Peyer's patch (tissue), 4 donors: Measurements from ENCODE around the gene NANOS2.

Experiments
- POLR2A ChIP-seq, 2 donors: fragments of 450-650 bp; IDR thresholded peaks; one replicate each; pipeline ENCODE4 v1.5.1; 2017; ENCODE audit warnings: antibody characterized with exemption in 2 of 2, mild to moderate bottlenecking in 2 of 2, moderate library complexity in 2 of 2
- TF ChIP-seq, protein P1 (sequence below), 6 experiments: fragments of 450-650 bp in 4 of 6; fragments of 200-600 bp in 2 of 6; sonication (generic) in 1 of 6; IDR thresholded peaks; one replicate each; pipeline ENCODE4 v1.5.1; 2017 to 2019; ENCODE audit warnings: antibody characterized with exemption in 6 of 6, mild to moderate bottlenecking in 3 of 6, moderate library complexity in 1 of 6

DNA sequence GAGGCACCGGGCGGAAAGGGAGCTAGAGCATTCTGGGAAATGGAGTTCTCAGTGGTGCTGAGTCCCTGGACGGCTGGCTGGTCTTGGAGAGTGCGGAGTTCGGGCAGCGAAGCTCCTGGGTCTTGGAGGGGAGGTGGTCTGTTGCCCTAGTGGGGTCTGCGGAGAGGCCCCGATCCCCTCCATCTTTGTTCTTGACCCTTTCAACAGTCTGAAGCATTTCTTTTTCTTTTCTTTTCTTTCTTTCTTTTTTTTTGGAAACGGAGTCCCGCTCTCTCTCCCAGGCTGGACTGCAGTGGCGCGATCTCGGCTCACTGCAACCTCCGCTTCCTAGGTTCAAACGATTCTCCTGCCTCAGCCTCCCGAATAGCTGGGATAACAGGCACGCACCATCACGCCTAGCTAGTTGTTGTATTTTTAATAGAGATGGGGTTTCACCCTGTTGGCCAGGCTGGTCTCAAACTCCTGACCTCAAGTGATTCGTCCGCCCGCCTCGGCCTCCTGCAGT lies 51.2 kb downstream of the NANOS2 start:
- no peak for TF ChIP-seq POLR2A (IDR thresholded peaks at IDR 0.05)
- TF ChIP-seq, protein P1, sequence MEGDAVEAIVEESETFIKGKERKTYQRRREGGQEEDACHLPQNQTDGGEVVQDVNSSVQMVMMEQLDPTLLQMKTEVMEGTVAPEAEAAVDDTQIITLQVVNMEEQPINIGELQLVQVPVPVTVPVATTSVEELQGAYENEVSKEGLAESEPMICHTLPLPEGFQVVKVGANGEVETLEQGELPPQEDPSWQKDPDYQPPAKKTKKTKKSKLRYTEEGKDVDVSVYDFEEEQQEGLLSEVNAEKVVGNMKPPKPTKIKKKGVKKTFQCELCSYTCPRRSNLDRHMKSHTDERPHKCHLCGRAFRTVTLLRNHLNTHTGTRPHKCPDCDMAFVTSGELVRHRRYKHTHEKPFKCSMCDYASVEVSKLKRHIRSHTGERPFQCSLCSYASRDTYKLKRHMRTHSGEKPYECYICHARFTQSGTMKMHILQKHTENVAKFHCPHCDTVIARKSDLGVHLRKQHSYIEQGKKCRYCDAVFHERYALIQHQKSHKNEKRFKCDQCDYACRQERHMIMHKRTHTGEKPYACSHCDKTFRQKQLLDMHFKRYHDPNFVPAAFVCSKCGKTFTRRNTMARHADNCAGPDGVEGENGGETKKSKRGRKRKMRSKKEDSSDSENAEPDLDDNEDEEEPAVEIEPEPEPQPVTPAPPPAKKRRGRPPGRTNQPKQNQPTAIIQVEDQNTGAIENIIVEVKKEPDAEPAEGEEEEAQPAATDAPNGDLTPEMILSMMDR (IDR thresholded peaks at IDR 0.05), result no peak
